Panc1 (cell line): ENCODE data around the gene UQCRC2. TPM values are rescaled to one million over a fixed set of nuclear protein-coding genes. Genes with fewer than 3 reads are reported as not detected.

Source experiments
- ATAC-seq: fragments of 200-7000 bp; cut with Tn5 transposase; 2 replicates; pipeline ENCODE4 v1.9.1; 2020; ENCODE audit warnings: mild to moderate bottlenecking, moderate library complexity
- BruUV-seq: library from RNA; stranded (reverse); fragments of 400-500 nt; replicated peaks from 2 replicates; lab custom pipeline; 2021; lab: Mats Ljungman, UMichigan
- CTCF ChIA-PET: fragments of 300-600 bp; sonication (Branson Sonifier 250); formaldehyde crosslinking; loops from one replicate; lab custom pipeline; 2022; ENCODE audit warnings: antibody characterized with exemption; lab: Charles Lee
- POLR2A ChIA-PET: fragments of 300-600 bp; sonication (Branson Sonifier 250); formaldehyde crosslinking; loops from one replicate; lab custom pipeline; 2022; ENCODE audit warnings: antibody characterized with exemption; lab: Charles Lee
- DNase-seq: peaks from one replicate; pipeline ENCODE4 v3.0.0-alpha.2; 2010; ENCODE audit warnings: low read depth, low spot score
- H3K27ac ChIP-seq: 2 replicates; pipeline ENCODE4 v1.5.1; 2011; ENCODE audit warnings: mild to moderate bottlenecking, low read length, inconsistent platforms
- H3K27me3 ChIP-seq: fragments of 200-500 bp; sonication (Bioruptor generic); 2 replicates; pipeline ENCODE4 v1.6.0; 2014; ENCODE audit warnings: low read length, inconsistent platforms; ENCODE audit not compliant: control insufficient read depth, insufficient read depth
- H3K36me3 ChIP-seq: fragments of 200-500 bp; sonication (Bioruptor generic); 2 replicates; pipeline ENCODE4 v1.5.1; 2014; ENCODE audit warnings: inconsistent platforms, mild to moderate bottlenecking, low read length, moderate library complexity; ENCODE audit not compliant: control insufficient read depth, insufficient read depth
- H3K4me1 ChIP-seq: 2 replicates; pipeline ENCODE4 v1.5.1; 2011; ENCODE audit warnings: inconsistent platforms, mild to moderate bottlenecking, low read length, moderate library complexity; ENCODE audit not compliant: control insufficient read depth, insufficient read depth
- H3K4me3 ChIP-seq, 2 experiments: 2 replicates each; pipeline ENCODE4 v1.5.1; 2011 to 2012; ENCODE audit warnings: low read depth in 2 of 2, low read length in 2 of 2, mild to moderate bottlenecking in 2 of 2, inconsistent platforms in 1 of 2, moderate library complexity in 1 of 2
- H3K9me3 ChIP-seq: fragments of 200-500 bp; sonication (Bioruptor generic); 2 replicates; pipeline ENCODE4 v1.5.1; 2014; ENCODE audit warnings: low read depth, mild to moderate bottlenecking, inconsistent platforms, low read length, moderate library complexity; ENCODE audit not compliant: control insufficient read depth, insufficient read depth
- POLR2AphosphoS5 ChIP-seq: IDR thresholded peaks from 2 replicates; pipeline ENCODE4 v1.6.1; 2012; ENCODE audit warnings: mild to moderate bottlenecking, low read depth, low read length, moderate library complexity
- SIN3A ChIP-seq: IDR thresholded peaks from 2 replicates; pipeline ENCODE4 v1.6.1; 2012; ENCODE audit warnings: low read depth, mild to moderate bottlenecking, low read length, moderate library complexity, borderline replicate concordance; ENCODE audit not compliant: insufficient read depth
- TCF7L2 ChIP-seq: IDR thresholded peaks from 2 replicates; pipeline ENCODE4 v1.6.1; 2011; ENCODE audit warnings: mild to moderate bottlenecking, low read depth, low read length, inconsistent platforms
- in situ Hi-C: cut with HindIII; loops from 2 replicates; pipeline ENCODE4 v1.10.0; 2016; ENCODE audit warnings: low sequenced_read_pairs, low pct_unique_long_range_greater_than_20kb
- intact Hi-C: fragments of 100-400 bp; cut with micrococcal nuclease; formaldehyde crosslinking; loops from one replicate; pipeline ENCODE4 v1.10.0; 2022; ENCODE audit not compliant: unreplicated experiment
- total RNA-seq: library from RNA; stranded (reverse); gene quantifications from one replicate; pipeline ENCODE4 v1.2.1, GENCODE V29; 2021; ENCODE audit not compliant: unreplicated experiment
- TF ChIP-seq, protein P1 (sequence below), 2 experiments: IDR thresholded peaks; 2 replicates each; pipeline ENCODE4 v1.6.1; 2011 to 2012; ENCODE audit warnings: low read depth in 2 of 2, control low read depth in 1 of 2, low read length in 1 of 2, mild to moderate bottlenecking in 1 of 2, moderate library complexity in 1 of 2; ENCODE audit not compliant: insufficient read depth in 1 of 2
- TF ChIP-seq, protein P2 (sequence below): fragments of 450-650 bp; IDR thresholded peaks from 2 replicates; pipeline ENCODE4 v1.5.1; 2017; ENCODE audit warnings: mild to moderate bottlenecking

UQCRC2 gene
- total RNA-seq, 1 experiment from 2014 or later = 248 TPM

DNA sequence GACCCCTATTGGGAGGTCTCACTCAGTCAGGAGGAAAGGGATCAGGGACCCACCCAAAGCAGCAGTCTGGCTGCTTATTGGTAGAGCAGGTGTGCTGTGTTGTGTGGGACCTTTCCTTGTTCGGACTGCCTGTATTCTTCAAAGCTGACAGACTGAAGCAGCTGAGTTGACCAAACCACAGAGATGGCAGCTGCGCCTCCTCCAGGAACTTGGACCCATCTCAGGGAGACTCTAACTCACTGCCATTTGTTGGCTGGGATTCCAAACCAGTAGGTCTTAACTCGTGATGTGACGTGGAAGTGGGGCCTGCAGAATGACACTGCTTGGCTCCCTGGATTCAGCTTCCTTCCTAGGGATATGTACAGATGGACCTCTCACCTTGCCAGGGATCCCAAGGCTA is 9.6 kb upstream of the UQCRC2 start:
- H3K27ac ChIP-seq = no peak overlapping the region
- TF ChIP-seq SIN3A (no peak), POLR2AphosphoS5 (no peak), TCF7L2 (no peak)
- TF ChIP-seq, protein P1, sequence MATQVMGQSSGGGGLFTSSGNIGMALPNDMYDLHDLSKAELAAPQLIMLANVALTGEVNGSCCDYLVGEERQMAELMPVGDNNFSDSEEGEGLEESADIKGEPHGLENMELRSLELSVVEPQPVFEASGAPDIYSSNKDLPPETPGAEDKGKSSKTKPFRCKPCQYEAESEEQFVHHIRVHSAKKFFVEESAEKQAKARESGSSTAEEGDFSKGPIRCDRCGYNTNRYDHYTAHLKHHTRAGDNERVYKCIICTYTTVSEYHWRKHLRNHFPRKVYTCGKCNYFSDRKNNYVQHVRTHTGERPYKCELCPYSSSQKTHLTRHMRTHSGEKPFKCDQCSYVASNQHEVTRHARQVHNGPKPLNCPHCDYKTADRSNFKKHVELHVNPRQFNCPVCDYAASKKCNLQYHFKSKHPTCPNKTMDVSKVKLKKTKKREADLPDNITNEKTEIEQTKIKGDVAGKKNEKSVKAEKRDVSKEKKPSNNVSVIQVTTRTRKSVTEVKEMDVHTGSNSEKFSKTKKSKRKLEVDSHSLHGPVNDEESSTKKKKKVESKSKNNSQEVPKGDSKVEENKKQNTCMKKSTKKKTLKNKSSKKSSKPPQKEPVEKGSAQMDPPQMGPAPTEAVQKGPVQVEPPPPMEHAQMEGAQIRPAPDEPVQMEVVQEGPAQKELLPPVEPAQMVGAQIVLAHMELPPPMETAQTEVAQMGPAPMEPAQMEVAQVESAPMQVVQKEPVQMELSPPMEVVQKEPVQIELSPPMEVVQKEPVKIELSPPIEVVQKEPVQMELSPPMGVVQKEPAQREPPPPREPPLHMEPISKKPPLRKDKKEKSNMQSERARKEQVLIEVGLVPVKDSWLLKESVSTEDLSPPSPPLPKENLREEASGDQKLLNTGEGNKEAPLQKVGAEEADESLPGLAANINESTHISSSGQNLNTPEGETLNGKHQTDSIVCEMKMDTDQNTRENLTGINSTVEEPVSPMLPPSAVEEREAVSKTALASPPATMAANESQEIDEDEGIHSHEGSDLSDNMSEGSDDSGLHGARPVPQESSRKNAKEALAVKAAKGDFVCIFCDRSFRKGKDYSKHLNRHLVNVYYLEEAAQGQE (IDR thresholded peaks at IDR 0.05; ENCODE audit: insufficient read depth in 1 of 2, low read depth in 2 of 2, low read length in 1 of 2) = no peak
- TF ChIP-seq, protein P2, sequence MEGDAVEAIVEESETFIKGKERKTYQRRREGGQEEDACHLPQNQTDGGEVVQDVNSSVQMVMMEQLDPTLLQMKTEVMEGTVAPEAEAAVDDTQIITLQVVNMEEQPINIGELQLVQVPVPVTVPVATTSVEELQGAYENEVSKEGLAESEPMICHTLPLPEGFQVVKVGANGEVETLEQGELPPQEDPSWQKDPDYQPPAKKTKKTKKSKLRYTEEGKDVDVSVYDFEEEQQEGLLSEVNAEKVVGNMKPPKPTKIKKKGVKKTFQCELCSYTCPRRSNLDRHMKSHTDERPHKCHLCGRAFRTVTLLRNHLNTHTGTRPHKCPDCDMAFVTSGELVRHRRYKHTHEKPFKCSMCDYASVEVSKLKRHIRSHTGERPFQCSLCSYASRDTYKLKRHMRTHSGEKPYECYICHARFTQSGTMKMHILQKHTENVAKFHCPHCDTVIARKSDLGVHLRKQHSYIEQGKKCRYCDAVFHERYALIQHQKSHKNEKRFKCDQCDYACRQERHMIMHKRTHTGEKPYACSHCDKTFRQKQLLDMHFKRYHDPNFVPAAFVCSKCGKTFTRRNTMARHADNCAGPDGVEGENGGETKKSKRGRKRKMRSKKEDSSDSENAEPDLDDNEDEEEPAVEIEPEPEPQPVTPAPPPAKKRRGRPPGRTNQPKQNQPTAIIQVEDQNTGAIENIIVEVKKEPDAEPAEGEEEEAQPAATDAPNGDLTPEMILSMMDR = no peak
- in situ Hi-C loops = no loop called here
- H3K36me3 ChIP-seq = no peaks in the 10 kb centered on the region
- H3K4me1 ChIP-seq = no peaks in the 10 kb centered on the region
- DNase-seq = no peak
- ATAC-seq = no peak
- H3K9me3 ChIP-seq = no peaks in the 10 kb centered on the region
- POLR2A ChIA-PET = no interaction called here
- no TSS peak for BruUV-seq
- H3K27me3 ChIP-seq = peaks cover under 1% of the 10 kb centered on the region; the same call in 1 of the 2 replicates
- CTCF ChIA-PET = no interaction called here
- H3K4me3 ChIP-seq = no peak overlapping the region
- intact Hi-C loops = no loop called here

DNA sequence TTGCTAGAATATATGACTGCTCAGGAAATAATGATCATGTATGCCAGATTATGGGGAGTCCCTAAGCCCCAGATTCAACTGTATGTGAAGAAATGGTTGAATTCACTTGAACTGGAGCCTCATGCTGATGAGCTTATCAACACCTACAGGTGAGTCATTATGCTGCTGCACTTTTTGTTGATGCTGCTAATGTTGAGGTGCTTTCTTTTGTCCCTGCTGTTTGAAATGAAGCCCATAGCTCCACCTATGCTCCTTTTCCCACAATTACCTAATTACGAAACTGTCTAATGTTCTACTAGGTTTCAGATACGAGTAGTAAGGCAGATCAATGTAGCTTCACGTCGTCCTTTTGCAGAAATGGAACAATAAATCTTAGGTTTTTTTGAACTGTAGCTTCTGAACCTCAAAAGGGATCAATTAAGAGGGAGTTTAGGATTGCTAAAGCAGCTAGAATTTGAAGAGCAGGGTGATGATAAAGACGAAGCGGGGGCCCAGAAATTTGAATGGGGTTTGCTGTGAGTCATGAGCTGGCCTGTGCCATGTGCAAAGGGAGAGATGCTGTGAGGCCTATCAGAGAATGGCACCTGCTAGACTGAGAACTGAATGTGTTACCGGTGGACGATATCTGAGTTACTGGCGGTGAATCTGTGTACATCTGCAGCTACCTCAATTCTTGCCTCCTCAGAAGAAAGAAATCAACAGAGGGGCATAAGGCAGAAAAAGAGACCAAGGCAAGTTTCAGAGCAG is 6.1 kb upstream of the UQCRC2 start:
- BruUV-seq = no TSS peak
- POLR2A ChIA-PET = interaction anchor here (0.8 kb wide), 1 partner anchor 259 kb away, joined by 3 read pairs; no protein-coding TSS in a partner anchor
- no peak overlapping the region for H3K4me3 ChIP-seq

More for the DNA sequence above, 6.1 kb upstream of the UQCRC2 start:
- no peaks in the 10 kb centered on the region for H3K27me3 ChIP-seq
- ATAC-seq (no peak), DNase-seq (no peak)
- intact Hi-C loops (no loop called here), in situ Hi-C loops (no loop called here)
- CTCF ChIA-PET = no interaction called here
- TF ChIP-seq TCF7L2 (no peak), POLR2AphosphoS5 (no peak), SIN3A (no peak)
- TF ChIP-seq, protein P1 (IDR thresholded peaks at IDR 0.05; ENCODE audit: insufficient read depth in 1 of 2, low read depth in 2 of 2, low read length in 1 of 2) = no peak
- TF ChIP-seq, protein P2 = no peak
- H3K36me3 ChIP-seq = no peaks in the 10 kb centered on the region
- H3K27ac ChIP-seq = no peak overlapping the region
- H3K9me3 ChIP-seq = no peaks in the 10 kb centered on the region
- H3K4me1 ChIP-seq = peaks cover 8% of the 10 kb centered on the region
